Peyer's patch (tissue), 4 donors: ENCODE measurements around the gene ARHGAP18. TPM values are rescaled to one million over a fixed set of nuclear protein-coding genes. Genes with fewer than 3 reads are reported as not detected.

ENCODE experiments used
- DNase-seq, 3 donors: peaks; one replicate each; pipeline ENCODE4 v3.0.0-alpha.2; 2017 to 2019
- H3K27ac ChIP-seq, 4 donors: fragments of 200-600 bp; sonication (generic); one replicate each; pipeline ENCODE4 v1.5.1; 2016 to 2019
- H3K27me3 ChIP-seq, 2 donors: fragments of 200-600 bp; sonication (generic); one replicate each; pipeline ENCODE4 v1.5.1; 2019
- H3K36me3 ChIP-seq, 3 donors: fragments of 200-600 bp; sonication (generic); one replicate each; pipeline ENCODE4 v1.5.1; 2016 to 2019
- H3K4me1 ChIP-seq, 4 donors: fragments of 200-600 bp; sonication (generic); one replicate each; pipeline ENCODE4 v1.5.1; 2016 to 2019
- H3K4me3 ChIP-seq, 4 donors: fragments of 200-600 bp; sonication (generic); 1 replicate in 3 of 4; 2 replicates in 1 of 4; pipeline ENCODE4 v1.5.1; 2016 to 2019; ENCODE audit warnings: mild to moderate bottlenecking in 1 of 4
- H3K9me3 ChIP-seq, 4 donors: fragments of 200-600 bp; sonication (generic); one replicate each; pipeline ENCODE4 v1.5.1; 2016 to 2019; ENCODE audit warnings: mild to moderate bottlenecking in 1 of 4
- CTCF ChIP-seq, 6 experiments: fragments of 450-650 bp in 4 of 6; fragments of 200-600 bp in 2 of 6; sonication (generic) in 1 of 6; IDR thresholded peaks; one replicate each; pipeline ENCODE4 v1.5.1; 2017 to 2019; ENCODE audit warnings: antibody characterized with exemption in 6 of 6, mild to moderate bottlenecking in 3 of 6, moderate library complexity in 1 of 6
- POLR2A ChIP-seq, 2 donors: fragments of 450-650 bp; IDR thresholded peaks; one replicate each; pipeline ENCODE4 v1.5.1; 2017; ENCODE audit warnings: antibody characterized with exemption in 2 of 2, mild to moderate bottlenecking in 2 of 2, moderate library complexity in 2 of 2
- total RNA-seq, 4 donors: library from RNA; depleted of rRNA; stranded (reverse); fragments of >200 nt; gene quantifications; one replicate each; pipeline ENCODE4 v1.1.0, GENCODE V29; 2016

Gene ARHGAP18
- total RNA-seq, 4 donors from 2014 or later: 26.1 to 45.4 (median 33.5) TPM

DNA sequence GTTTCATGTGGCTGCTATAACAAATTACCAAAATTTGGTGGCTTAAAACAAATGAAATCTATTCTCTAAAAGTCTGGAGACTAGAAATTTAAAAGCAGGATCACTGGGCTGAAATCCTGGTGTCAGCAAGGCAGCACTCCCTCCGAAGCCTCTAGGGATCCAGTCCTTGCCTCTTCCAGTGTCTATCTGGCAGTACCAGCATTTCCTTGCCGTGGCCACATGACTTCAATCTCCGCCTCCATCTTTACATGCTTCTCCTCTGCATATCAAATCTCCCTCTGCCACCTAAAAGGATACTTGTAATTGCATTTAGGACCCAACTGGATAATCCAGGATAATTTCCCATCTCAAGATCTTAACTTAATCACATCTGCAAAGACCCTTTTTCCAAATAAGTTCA lies 30.2 kb downstream of the ARHGAP18 start:
- no peak for DNase-seq
- no peak overlapping the region for H3K4me3 ChIP-seq
- no peaks in the 10 kb centered on the region for H3K27me3 ChIP-seq
- H3K27ac ChIP-seq: peak overlapping the region in 2 of 4 donors; percentile 16 to 36
- no peak for TF ChIP-seq POLR2A (IDR thresholded peaks at IDR 0.05)
- TF ChIP-seq CTCF (IDR thresholded peaks at IDR 0.05): no peak
- H3K36me3 ChIP-seq: no peaks in the 10 kb centered on the region
- peaks cover 0 to 18% (median 9%) of the 10 kb centered on the region in 4 donors for H3K4me1 ChIP-seq
- no peaks in the 10 kb centered on the region for H3K9me3 ChIP-seq

DNA sequence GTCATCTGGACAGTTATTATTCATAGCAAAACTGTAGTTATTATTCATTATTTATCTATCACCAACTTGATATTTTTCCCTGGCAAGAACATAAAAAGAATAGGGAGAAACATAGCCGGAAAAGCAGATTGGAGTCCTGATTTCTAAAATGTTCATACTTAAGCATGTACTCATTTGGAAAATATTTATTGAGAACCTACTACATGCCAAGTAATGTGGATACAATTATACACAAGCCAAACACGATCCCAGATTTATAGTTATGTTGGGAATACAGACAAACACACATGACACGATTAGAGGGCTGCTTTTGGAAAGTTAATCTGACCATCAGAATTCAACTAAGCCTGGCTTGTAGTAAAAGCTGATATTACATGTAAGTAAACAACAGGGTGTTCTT lies 30.7 kb downstream of the ARHGAP18 start:
- TF ChIP-seq POLR2A (IDR thresholded peaks at IDR 0.05) (no peak), CTCF (IDR thresholded peaks at IDR 0.05) (no peak)
- DNase-seq: no peak
- Histone ChIP-seq H3K4me3 (no peak overlapping the region), H3K9me3 (no peaks in the 10 kb centered on the region), H3K27ac (peak overlapping the region in 2 of 4 donors; percentile 16 to 36), H3K27me3 (no peaks in the 10 kb centered on the region), H3K4me1 (peaks cover 0 to 13% (median 6%) of the 10 kb centered on the region in 4 donors), H3K36me3 (no peaks in the 10 kb centered on the region)

GRCh38 chr6:129678463-129678862 lies 31.5 kb downstream of the ARHGAP18 start:
- H3K27ac ChIP-seq: peak overlapping the region in 1 of 4 donors; percentile 44
- no peak overlapping the region for H3K4me3 ChIP-seq
- no peaks in the 10 kb centered on the region for H3K27me3 ChIP-seq
- H3K9me3 ChIP-seq: no peaks in the 10 kb centered on the region
- H3K36me3 ChIP-seq: no peaks in the 10 kb centered on the region
- TF ChIP-seq POLR2A (IDR thresholded peaks at IDR 0.05) (no peak), CTCF (IDR thresholded peaks at IDR 0.05) (no peak)
- DNase-seq: no peak
- H3K4me1 ChIP-seq: peaks cover 0 to 10% (median under 1%) of the 10 kb centered on the region in 4 donors

- Histone ChIP-seq H3K9me3 (no peaks in the 10 kb centered on the region), H3K4me1 (peaks cover 0 to 9% (median 4%) of the 10 kb centered on the region in 4 donors)
- TF ChIP-seq CTCF (IDR thresholded peaks at IDR 0.05): no peak
- no peak for TF ChIP-seq POLR2A (IDR thresholded peaks at IDR 0.05)
These were observed 32.2 kb downstream of the ARHGAP18 start for GRCh38 chr6:129677620-129678325.

GRCh38 chr6:129675669-129676472 lies 34.1 kb downstream of the ARHGAP18 start:
- Histone ChIP-seq H3K4me1 (peaks cover 0 to 13% (median 4%) of the 10 kb centered on the region in 4 donors), H3K27ac (no peak overlapping the region)

More at GRCh38 chr6:129677620-129678325, 32.2 kb downstream of the ARHGAP18 start:
- H3K4me3 ChIP-seq: no peak overlapping the region
- no peaks in the 10 kb centered on the region for H3K27me3 ChIP-seq
- no peaks in the 10 kb centered on the region for H3K36me3 ChIP-seq
- H3K27ac ChIP-seq: peak overlapping the region in 2 of 4 donors; percentile 18 to 44
- no peak for DNase-seq

More at GRCh38 chr6:129675669-129676472, 34.1 kb downstream of the ARHGAP18 start:
- Histone ChIP-seq H3K36me3 (no peaks in the 10 kb centered on the region), H3K9me3 (no peaks in the 10 kb centered on the region), H3K27me3 (no peaks in the 10 kb centered on the region), H3K4me3 (no peak overlapping the region)
- DNase-seq: no peak
- TF ChIP-seq CTCF (IDR thresholded peaks at IDR 0.05) (no peak), POLR2A (IDR thresholded peaks at IDR 0.05) (no peak)
